Keratinocyte (primary cell): ENCODE data around the gene QRICH1.

Source experiments
- EZH2 ChIP-seq: IDR thresholded peaks from one replicate; pipeline ENCODE4 v1.6.1; 2012; ENCODE audit warnings: inconsistent platforms, mild to moderate bottlenecking, low read length, moderate library complexity
- TF ChIP-seq, protein P1 (sequence below), 3 experiments: IDR thresholded peaks in 1 of 3; conservative IDR thresholded peaks in 1 of 3; optimal IDR thresholded peaks in 1 of 3; 2 replicates in 2 of 3; 3 replicates in 1 of 3; pipeline versions ENCODE3 to v1.5.1; 2011; ENCODE audit warnings: low read length in 3 of 3, mild to moderate bottlenecking in 3 of 3, moderate library complexity in 2 of 3, control low read depth in 1 of 3, inconsistent platforms in 1 of 3; ENCODE audit not compliant: insufficient read depth in 2 of 3; ENCODE audit errors: extremely low read depth in 1 of 3

DNA sequence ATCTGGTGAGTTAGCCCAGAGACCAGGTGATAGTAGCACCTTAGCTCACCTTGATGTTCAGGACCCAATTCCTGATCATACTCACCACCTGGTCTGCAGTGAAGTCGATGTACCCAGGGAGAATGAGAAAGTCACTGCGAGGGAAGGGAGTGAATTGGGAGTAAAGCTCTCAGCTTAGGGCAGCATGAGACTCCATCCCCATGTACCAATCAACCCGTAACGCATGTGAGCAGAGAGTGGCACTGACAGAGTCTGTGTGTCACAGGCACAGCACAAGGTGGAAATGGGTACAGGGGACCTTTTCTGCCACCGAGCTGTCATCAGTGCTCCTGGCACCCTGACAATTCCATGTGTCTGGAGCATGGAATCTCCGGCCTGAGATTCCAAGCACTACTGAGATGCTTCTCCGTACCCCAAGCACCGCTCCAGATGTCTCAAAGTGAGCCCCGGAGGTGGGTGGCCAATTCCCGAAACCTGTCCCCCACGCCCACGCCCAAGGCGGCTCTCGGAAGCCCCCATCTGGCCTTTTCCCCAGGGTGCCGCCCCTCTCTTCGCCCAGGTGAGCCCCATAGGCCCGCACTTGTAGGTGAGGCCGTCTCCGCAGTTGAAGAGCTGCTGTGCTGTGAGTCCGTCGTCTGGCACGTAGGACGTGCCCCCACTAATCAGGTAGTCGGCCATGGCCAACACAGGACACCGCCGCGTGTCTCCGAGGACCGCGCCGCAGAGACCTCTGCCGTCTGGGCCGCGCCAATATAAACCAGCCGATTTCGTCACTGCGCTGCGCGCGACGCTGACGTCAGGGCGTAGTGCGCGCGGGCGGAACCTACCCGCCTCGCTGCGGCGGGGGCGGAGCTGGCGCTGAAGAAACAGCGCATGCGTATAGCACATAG, 65.0 kb downstream of the QRICH1 start, which contains the start of gene IMPDH2:
- TF ChIP-seq, protein P1, sequence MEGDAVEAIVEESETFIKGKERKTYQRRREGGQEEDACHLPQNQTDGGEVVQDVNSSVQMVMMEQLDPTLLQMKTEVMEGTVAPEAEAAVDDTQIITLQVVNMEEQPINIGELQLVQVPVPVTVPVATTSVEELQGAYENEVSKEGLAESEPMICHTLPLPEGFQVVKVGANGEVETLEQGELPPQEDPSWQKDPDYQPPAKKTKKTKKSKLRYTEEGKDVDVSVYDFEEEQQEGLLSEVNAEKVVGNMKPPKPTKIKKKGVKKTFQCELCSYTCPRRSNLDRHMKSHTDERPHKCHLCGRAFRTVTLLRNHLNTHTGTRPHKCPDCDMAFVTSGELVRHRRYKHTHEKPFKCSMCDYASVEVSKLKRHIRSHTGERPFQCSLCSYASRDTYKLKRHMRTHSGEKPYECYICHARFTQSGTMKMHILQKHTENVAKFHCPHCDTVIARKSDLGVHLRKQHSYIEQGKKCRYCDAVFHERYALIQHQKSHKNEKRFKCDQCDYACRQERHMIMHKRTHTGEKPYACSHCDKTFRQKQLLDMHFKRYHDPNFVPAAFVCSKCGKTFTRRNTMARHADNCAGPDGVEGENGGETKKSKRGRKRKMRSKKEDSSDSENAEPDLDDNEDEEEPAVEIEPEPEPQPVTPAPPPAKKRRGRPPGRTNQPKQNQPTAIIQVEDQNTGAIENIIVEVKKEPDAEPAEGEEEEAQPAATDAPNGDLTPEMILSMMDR (optimal IDR thresholded peaks at IDR 0.05 in 1 of 3, IDR thresholded peaks at IDR 0.05 in 1 of 3, conservative IDR thresholded peaks at IDR 0.05 in 1 of 3; ENCODE audit: extremely low read depth in 1 of 3, insufficient read depth in 2 of 3, low read length in 3 of 3): peak in 1 of 3 experiments; percentile 10
- TF ChIP-seq EZH2: no peak
